Natural killer cell (primary cell): Measurements from ENCODE around the gene FBN1. TPM values are rescaled to one million over a fixed set of nuclear protein-coding genes. Genes with fewer than 3 reads are reported as not detected.

Experiments used
- ATAC-seq, 3 donors: fragments of 150-1000 bp in 2 of 3; fragments of 200-7000 bp in 1 of 3; cut with Tn5 transposase; 1 replicate in 1 of 3; 2 replicates in 2 of 3; pipeline ENCODE4 v1.10.0; 2021; ENCODE audit warnings: mild to moderate bottlenecking in 2 of 3, moderate library complexity in 2 of 3
- DNase-seq, 2 donors: peaks; one replicate each; pipeline versions ENCODE4 v3.0.0 to v3.0.0-alpha.2; 2013 to 2021; ENCODE audit warnings: mixed read lengths in 1 of 2
- H3K27ac ChIP-seq: one replicate; pipeline ENCODE4 v1.5.1; 2013; ENCODE audit warnings: mild to moderate bottlenecking, low read length
- H3K27me3 ChIP-seq: one replicate; pipeline ENCODE4 v1.6.1; 2013; ENCODE audit warnings: low read length; ENCODE audit not compliant: control insufficient read depth, insufficient read depth
- H3K36me3 ChIP-seq: one replicate; pipeline ENCODE4 v1.6.1; 2013; ENCODE audit warnings: low read length; ENCODE audit not compliant: control insufficient read depth, insufficient read depth
- H3K4me1 ChIP-seq: one replicate; pipeline ENCODE4 v1.6.1; 2013; ENCODE audit warnings: low read length; ENCODE audit not compliant: control insufficient read depth, insufficient read depth
- H3K4me3 ChIP-seq: one replicate; pipeline ENCODE4 v1.5.1; 2013; ENCODE audit warnings: low read length
- H3K9me3 ChIP-seq: one replicate; pipeline ENCODE4 v1.6.1; 2013; ENCODE audit warnings: low read length; ENCODE audit not compliant: control insufficient read depth, insufficient read depth
- H3K27ac Mint-ChIP-seq, 2 donors: one replicate each; pipeline ENCODE4 v1.8.0; 2022; ENCODE audit warnings: mild to moderate bottlenecking in 2 of 2, mixed read lengths in 2 of 2, moderate library complexity in 1 of 2
- H3K27me3 Mint-ChIP-seq, 2 donors: one replicate each; pipeline ENCODE4 v1.8.0; 2022; ENCODE audit warnings: low read depth in 2 of 2, mixed read lengths in 2 of 2
- H3K36me3 Mint-ChIP-seq: one replicate; pipeline ENCODE4 v1.8.0; 2022; ENCODE audit warnings: mixed read lengths
- H3K4me1 Mint-ChIP-seq, 2 donors: one replicate each; pipeline ENCODE4 v1.8.0; 2022; ENCODE audit warnings: mixed read lengths in 2 of 2
- H3K4me3 Mint-ChIP-seq: one replicate; pipeline ENCODE4 v1.8.0; 2022; ENCODE audit warnings: mild to moderate bottlenecking, moderate library complexity, mixed read lengths
- H3K9me3 Mint-ChIP-seq, 2 donors: one replicate each; pipeline ENCODE4 v1.8.0; 2022; ENCODE audit warnings: mixed read lengths in 2 of 2
- CTCF ChIP-seq: fragments of 200-600 bp; IDR thresholded peaks from one replicate; pipeline ENCODE4 v1.8.0; 2022; ENCODE audit warnings: antibody characterized with exemption
- WGBS: methylation state at CpG from one replicate; pipeline ENCODE4 v1.1.7; 2013; ENCODE audit warnings: missing lambda C conversion rate; ENCODE audit not compliant: insufficient coverage; 5-methylcytosine and 5-hydroxymethylcytosine counted together
- intact Hi-C: fragments of 100-400 bp; cut with micrococcal nuclease; formaldehyde crosslinking; loops from one replicate; pipeline ENCODE4 v1.14.2; 2022
- total RNA-seq, 4 donors: library from RNA; stranded (reverse); fragments of 120-200 nt in 1 of 4; gene quantifications; one replicate each; pipeline versions ENCODE4 v1.2.3 to v1.2.4, GENCODE V29; 2013 to 2022

FBN1 gene
- total RNA-seq, 3 donors from 2014 or later (not counting 1 experiment from before 2014, with no cell fraction given): 0.33 to 0.54 (median 0.33) TPM

DNA sequence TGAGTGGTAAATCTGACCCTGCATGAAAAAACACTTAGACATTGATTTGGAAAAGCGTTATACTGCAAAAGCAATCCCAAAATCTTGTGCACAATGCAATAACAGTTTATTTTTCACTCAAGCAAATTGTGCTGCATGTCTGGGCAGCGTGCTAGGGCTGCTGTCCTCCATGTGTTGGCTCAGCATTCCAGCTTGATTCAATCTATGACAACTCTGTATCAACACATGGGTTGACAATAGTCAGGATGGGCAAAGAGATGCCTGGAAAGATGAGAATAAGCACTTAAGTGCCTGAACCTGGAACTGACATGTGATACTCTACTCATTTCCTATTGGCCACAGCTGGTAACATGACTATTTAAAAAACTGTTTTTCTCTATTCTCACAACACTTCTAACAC is 262.5 kb downstream of the FBN1 start:
- peaks cover 13 to 18% of the 10 kb centered on the region in 2 donors for H3K27me3 Mint-ChIP-seq
- no peak for DNase-seq
- Histone ChIP-seq H3K4me1 (no peaks in the 10 kb centered on the region), H3K36me3 (no peaks in the 10 kb centered on the region), H3K27me3 (no peaks in the 10 kb centered on the region), H3K4me3 (no peak overlapping the region), H3K9me3 (no peaks in the 10 kb centered on the region), H3K27ac (no peak overlapping the region)
- intact Hi-C loops: no loop called here
- H3K4me1 Mint-ChIP-seq: no peaks in the 10 kb centered on the region
- no peak for TF ChIP-seq CTCF
- no peak overlapping the region for H3K27ac Mint-ChIP-seq
- no peak for ATAC-seq
- 92% methylated on average over 2 of the region's 2 CpGs for WGBS
- no peaks in the 10 kb centered on the region for H3K9me3 Mint-ChIP-seq
- H3K4me3 Mint-ChIP-seq: no peak overlapping the region
- H3K36me3 Mint-ChIP-seq: no peaks in the 10 kb centered on the region

GRCh38 chr15:48381861-48382260 is 263.6 kb downstream of the FBN1 start:
- H3K9me3 ChIP-seq: no peaks in the 10 kb centered on the region
- Mint-ChIP-seq H3K27ac (no peak overlapping the region), H3K4me1 (no peaks in the 10 kb centered on the region), H3K4me3 (no peak overlapping the region), H3K9me3 (no peaks in the 10 kb centered on the region), H3K36me3 (no peaks in the 10 kb centered on the region), H3K27me3 (peaks cover 15 to 18% of the 10 kb centered on the region in 2 donors)
- intact Hi-C loops: no loop called here
- H3K27me3 ChIP-seq: no peaks in the 10 kb centered on the region
- 44% methylated on average over 4 of the region's 4 CpGs for WGBS
- ATAC-seq (no peak), DNase-seq (no peak)
- no peak for TF ChIP-seq CTCF
- no peaks in the 10 kb centered on the region for H3K4me1 ChIP-seq
- H3K36me3 ChIP-seq: no peaks in the 10 kb centered on the region
- H3K27ac ChIP-seq: no peak overlapping the region
- H3K4me3 ChIP-seq: no peak overlapping the region

DNA sequence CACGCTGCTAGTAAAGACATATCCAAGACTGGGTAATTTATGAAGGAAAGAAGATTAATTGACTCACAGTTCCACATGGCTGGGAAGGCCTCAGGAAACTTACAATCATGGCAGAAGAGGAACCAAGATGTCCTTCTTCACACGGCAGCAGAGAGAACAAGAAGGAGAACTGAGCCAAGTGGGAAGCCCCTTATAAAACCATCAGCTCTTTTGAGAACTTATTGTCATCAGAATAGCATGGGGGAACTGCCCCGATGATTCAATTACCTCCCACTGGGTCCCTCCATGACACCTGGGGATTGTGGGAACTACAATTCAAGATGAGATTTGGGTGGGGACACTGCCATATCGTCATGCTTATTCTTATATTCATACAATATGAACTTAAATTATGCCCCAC is 265.3 kb downstream of the FBN1 start:
- ATAC-seq (no peak), DNase-seq (no peak)
- H3K27me3 Mint-ChIP-seq: peaks cover 7 to 17% of the 10 kb centered on the region in 2 donors
- no peak overlapping the region for H3K4me3 Mint-ChIP-seq
- H3K27ac ChIP-seq: no peak overlapping the region
- H3K36me3 Mint-ChIP-seq: no peaks in the 10 kb centered on the region
- H3K4me1 ChIP-seq: no peaks in the 10 kb centered on the region
- H3K4me3 ChIP-seq: no peak overlapping the region
- intact Hi-C loops: no loop called here
- no peaks in the 10 kb centered on the region for H3K9me3 ChIP-seq
- no peaks in the 10 kb centered on the region for H3K4me1 Mint-ChIP-seq
- WGBS: 87% methylated on average over 4 of the region's 4 CpGs
- no peaks in the 10 kb centered on the region for H3K27me3 ChIP-seq
- no peak for TF ChIP-seq CTCF
- H3K9me3 Mint-ChIP-seq: no peaks in the 10 kb centered on the region
- H3K36me3 ChIP-seq: no peaks in the 10 kb centered on the region
- H3K27ac Mint-ChIP-seq: no peak overlapping the region

DNA sequence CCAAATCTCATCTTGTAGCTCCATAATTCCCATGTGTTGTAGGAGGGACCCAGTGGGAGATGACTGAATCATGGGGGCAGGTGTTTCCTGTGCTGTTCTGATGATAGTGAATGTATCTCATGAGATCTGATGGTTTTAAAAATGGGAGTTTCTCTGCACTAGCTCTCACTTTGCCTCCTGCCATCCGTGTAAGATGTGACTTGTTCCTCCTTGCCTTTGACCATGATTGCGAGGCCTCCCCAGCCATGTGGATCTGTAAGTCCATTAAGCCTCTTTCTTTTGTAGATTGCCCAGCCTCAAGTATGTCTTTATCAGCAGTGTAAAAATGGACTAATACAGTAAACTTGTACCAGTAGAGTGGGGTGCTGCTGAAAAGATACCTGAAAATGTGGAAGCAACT is 269.7 kb downstream of the FBN1 start:
- 85% methylated on average over 2 of the region's 2 CpGs for WGBS
- Mint-ChIP-seq H3K9me3 (peaks cover 0 to 2% of the 10 kb centered on the region in 2 donors), H3K27me3 (peaks cover 15% of the 10 kb centered on the region in 2 donors), H3K27ac (no peak overlapping the region), H3K4me3 (no peak overlapping the region), H3K36me3 (no peaks in the 10 kb centered on the region), H3K4me1 (no peaks in the 10 kb centered on the region)
- ATAC-seq: no peak
- Histone ChIP-seq H3K4me1 (no peaks in the 10 kb centered on the region), H3K9me3 (no peaks in the 10 kb centered on the region), H3K27ac (no peak overlapping the region), H3K27me3 (no peaks in the 10 kb centered on the region), H3K4me3 (no peak overlapping the region), H3K36me3 (no peaks in the 10 kb centered on the region)
- no peak for DNase-seq
- no peak for TF ChIP-seq CTCF
- intact Hi-C loops: no loop called here
